ENCODE measurements around the gene FLNB.

DNA sequence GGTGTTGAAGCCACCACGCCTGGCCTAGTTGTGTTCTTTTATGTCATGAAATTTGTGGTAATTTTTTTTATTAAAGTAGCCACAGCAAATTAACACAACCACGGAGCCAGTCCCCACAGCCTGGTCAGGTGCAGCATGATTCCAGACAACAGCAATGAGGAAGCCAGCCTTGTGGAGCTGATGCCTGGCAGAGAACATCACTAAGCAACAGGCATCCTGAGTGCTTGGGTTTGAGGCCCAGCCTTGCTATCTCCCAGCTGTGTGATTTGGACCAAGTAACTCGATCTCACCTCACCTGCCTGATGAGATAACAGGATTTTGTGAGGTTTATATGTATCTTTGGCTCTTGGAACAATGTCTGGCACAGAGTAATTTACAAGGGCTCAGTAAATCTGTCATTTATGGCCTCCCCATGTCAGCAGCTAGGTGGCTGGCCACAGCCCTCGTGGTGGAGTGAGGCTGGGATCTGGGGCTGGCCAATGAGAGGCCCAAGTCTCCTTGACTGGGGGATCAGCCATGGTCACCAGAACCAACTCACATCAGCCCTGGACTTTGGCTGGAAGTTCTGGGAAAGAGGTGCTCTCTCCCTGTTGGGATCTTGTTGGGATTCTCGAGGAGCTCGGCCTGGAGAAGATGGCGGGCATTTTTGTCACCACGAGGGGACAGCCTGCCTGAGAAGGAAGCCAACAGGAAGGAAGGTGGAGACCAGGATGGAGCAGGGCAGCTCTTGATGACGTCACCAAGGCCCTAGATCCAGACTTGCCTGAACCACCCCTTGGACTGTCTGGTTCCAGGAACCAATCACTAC is 22.8 kb upstream of the FLNB start:
- TF ChIP-seq, protein P1, sequence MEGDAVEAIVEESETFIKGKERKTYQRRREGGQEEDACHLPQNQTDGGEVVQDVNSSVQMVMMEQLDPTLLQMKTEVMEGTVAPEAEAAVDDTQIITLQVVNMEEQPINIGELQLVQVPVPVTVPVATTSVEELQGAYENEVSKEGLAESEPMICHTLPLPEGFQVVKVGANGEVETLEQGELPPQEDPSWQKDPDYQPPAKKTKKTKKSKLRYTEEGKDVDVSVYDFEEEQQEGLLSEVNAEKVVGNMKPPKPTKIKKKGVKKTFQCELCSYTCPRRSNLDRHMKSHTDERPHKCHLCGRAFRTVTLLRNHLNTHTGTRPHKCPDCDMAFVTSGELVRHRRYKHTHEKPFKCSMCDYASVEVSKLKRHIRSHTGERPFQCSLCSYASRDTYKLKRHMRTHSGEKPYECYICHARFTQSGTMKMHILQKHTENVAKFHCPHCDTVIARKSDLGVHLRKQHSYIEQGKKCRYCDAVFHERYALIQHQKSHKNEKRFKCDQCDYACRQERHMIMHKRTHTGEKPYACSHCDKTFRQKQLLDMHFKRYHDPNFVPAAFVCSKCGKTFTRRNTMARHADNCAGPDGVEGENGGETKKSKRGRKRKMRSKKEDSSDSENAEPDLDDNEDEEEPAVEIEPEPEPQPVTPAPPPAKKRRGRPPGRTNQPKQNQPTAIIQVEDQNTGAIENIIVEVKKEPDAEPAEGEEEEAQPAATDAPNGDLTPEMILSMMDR (IDR thresholded peaks at IDR 0.05), result no peak
- TF ChIP-seq POLR2A (IDR thresholded peaks at IDR 0.05), result no peak

Data from adrenal gland (tissue), 5 donors.